Upper lobe of left lung (tissue), 4 donors: ENCODE data around the gene ITK.

Source experiments
- EP300 ChIP-seq, 4 donors: sonication (generic); formaldehyde crosslinking; IDR thresholded peaks; one replicate each; pipeline ENCODE4 v1.5.1; 2017; ENCODE audit warnings: antibody characterized with exemption in 4 of 4, control low read depth in 2 of 4
- POLR2A ChIP-seq, 4 donors: fragments of 450-650 bp; IDR thresholded peaks; one replicate each; pipeline ENCODE4 v1.5.1; 2016 to 2017; ENCODE audit warnings: antibody characterized with exemption in 4 of 4, mild to moderate bottlenecking in 2 of 4
- TF ChIP-seq, protein P1 (sequence below), 6 experiments: fragments of 450-650 bp in 4 of 6; fragments of 200-600 bp in 2 of 6; sonication (generic) in 2 of 6; IDR thresholded peaks; one replicate each; pipeline ENCODE4 v1.5.1; 2016 to 2019; ENCODE audit warnings: antibody characterized with exemption in 6 of 6

DNA sequence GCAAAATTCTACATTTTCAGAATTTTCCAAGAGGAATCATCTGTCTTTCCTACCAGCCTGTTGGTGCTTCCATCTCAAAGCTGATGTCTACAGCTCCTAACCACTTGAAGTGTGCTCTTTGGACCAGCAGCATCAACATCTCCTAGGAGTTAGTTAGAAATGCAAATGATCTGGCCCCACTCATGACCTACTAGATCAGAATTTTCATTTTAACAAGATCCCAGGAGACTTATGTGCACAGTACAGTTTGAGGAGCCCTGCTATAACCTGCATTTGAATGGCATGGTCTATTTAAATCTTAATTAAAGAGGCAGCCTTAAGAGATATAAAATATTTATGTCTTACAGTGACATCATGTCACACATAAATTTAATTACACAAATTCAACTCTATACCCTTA is 33.8 kb downstream of the ITK start:
- TF ChIP-seq POLR2A (IDR thresholded peaks at IDR 0.05), result no peak
- TF ChIP-seq, protein P1, sequence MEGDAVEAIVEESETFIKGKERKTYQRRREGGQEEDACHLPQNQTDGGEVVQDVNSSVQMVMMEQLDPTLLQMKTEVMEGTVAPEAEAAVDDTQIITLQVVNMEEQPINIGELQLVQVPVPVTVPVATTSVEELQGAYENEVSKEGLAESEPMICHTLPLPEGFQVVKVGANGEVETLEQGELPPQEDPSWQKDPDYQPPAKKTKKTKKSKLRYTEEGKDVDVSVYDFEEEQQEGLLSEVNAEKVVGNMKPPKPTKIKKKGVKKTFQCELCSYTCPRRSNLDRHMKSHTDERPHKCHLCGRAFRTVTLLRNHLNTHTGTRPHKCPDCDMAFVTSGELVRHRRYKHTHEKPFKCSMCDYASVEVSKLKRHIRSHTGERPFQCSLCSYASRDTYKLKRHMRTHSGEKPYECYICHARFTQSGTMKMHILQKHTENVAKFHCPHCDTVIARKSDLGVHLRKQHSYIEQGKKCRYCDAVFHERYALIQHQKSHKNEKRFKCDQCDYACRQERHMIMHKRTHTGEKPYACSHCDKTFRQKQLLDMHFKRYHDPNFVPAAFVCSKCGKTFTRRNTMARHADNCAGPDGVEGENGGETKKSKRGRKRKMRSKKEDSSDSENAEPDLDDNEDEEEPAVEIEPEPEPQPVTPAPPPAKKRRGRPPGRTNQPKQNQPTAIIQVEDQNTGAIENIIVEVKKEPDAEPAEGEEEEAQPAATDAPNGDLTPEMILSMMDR (IDR thresholded peaks at IDR 0.05), result no peak
- TF ChIP-seq EP300 (IDR thresholded peaks at IDR 0.05), result no peak
